Measurements from ENCODE around the gene PBXIP1. TPM values are rescaled to one million over a fixed set of nuclear protein-coding genes. Genes with fewer than 3 reads are reported as not detected.

Gene PBXIP1
- total RNA-seq, 1 donor from 2014 or later: 70.0 TPM

DNA sequence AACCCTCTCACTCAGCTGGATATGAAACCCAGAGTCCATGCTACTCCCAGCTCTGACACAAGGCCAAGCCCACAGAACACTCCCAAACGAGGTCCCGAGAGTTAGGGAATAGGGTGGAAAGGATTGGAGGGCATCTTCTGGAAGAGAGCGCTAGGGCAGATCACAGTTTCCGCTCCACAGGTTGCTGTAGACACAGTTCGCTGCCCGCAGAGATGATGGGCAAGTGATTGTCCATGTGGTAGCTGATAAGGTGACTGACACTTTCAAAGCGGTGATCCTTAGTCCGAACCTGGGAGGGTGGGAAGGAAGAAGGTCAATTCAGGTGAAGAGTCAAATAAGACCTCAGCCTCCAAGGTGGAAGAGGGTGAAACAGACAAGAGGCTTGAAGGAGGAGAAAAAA is 7.7 kb upstream of the PBXIP1 start:
- DNase-seq (ENCODE audit: low spot score in 2 of 2): no peak
- TF ChIP-seq, protein P1, sequence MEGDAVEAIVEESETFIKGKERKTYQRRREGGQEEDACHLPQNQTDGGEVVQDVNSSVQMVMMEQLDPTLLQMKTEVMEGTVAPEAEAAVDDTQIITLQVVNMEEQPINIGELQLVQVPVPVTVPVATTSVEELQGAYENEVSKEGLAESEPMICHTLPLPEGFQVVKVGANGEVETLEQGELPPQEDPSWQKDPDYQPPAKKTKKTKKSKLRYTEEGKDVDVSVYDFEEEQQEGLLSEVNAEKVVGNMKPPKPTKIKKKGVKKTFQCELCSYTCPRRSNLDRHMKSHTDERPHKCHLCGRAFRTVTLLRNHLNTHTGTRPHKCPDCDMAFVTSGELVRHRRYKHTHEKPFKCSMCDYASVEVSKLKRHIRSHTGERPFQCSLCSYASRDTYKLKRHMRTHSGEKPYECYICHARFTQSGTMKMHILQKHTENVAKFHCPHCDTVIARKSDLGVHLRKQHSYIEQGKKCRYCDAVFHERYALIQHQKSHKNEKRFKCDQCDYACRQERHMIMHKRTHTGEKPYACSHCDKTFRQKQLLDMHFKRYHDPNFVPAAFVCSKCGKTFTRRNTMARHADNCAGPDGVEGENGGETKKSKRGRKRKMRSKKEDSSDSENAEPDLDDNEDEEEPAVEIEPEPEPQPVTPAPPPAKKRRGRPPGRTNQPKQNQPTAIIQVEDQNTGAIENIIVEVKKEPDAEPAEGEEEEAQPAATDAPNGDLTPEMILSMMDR (IDR thresholded peaks at IDR 0.05): no peak
- Histone ChIP-seq H3K9me3 (no peaks in the 10 kb centered on the region), H3K27ac (no peak overlapping the region), H3K4me1 (peaks cover 3 to 19% of the 10 kb centered on the region in 2 donors), H3K27me3 (no peaks in the 10 kb centered on the region), H3K36me3 (peaks cover 49 to 72% of the 10 kb centered on the region in 2 donors), H3K4me3 (no peak overlapping the region)
- intact Hi-C loops (cut with DNase I): no loop called here

DNA sequence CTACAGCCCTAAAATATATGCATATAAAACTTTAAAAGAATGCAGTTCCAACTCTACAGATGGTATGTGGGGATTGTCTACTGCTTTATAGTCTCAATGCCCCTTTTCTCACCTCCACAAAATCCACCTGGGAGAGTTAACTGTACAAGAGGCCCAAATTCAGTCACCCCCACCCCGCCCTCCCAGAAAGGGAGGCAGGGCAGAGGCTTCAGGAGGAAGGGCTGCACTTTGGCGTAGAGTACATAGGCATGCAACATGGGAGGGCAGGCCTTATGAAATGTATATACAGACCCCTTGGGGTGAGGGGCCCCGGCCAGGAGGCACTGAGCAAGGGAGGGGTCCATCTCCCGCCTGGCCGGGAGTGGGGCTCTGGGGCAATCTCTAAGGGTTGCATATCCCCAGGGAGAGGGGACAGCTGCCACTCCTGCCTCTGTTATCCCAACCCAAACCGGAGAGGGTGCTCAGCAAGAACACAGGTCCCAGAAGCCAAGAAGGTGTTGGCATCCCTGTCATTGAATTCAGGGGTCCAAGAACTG is 7.0 kb upstream of the PBXIP1 start:
- Histone ChIP-seq H3K27ac (peak overlapping the region; percentile 95 to 97), H3K36me3 (peaks cover 48 to 72% of the 10 kb centered on the region in 2 donors), H3K4me1 (peaks cover 3 to 19% of the 10 kb centered on the region in 2 donors), H3K27me3 (no peaks in the 10 kb centered on the region), H3K4me3 (peak overlapping the region; percentile 97), H3K9me3 (no peaks in the 10 kb centered on the region)
- no peak for DNase-seq (ENCODE audit: low spot score in 2 of 2)
- intact Hi-C loops (cut with DNase I): loop anchor here (1.0 kb wide), 1 partner anchor 7 kb away; the partner anchor contains the start of gene SHC1
- TF ChIP-seq, protein P1 (IDR thresholded peaks at IDR 0.05): no peak

DNA sequence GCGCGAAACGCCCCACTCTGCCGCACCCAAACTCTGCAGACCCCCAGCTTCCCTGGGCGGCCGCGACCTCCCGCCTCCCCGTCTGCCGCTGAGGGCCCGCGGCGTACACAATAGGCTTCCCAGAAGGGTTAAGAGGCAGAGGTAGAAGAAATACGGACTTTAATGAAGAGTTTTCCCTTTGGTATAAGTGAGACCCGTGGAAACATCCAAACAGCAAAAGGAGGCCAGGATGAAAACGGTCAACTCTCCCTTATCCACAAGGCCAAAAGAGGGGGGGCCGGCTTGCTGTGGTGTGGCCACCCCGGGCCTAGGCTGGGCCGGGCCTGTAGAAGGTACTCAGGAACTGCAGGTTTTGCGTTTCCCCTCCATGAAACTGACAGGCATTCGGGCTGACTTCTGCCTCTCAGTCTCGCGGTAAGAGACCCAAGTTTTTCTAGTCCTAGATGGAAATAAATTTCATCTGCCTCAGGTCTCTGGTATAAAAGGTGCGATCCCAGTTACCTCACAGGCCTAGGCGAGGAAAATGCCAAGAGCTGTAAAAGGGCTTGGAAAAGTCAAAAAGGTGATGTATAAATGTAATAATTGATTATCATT is 6.4 kb upstream of the PBXIP1 start:
- Histone ChIP-seq H3K9me3 (no peaks in the 10 kb centered on the region), H3K36me3 (peaks cover 42 to 66% of the 10 kb centered on the region in 2 donors)
- intact Hi-C loops (cut with DNase I): loop anchor here (1.0 kb wide), 1 partner anchor 8 kb away; the partner anchor contains the start of gene SHC1

DNA sequence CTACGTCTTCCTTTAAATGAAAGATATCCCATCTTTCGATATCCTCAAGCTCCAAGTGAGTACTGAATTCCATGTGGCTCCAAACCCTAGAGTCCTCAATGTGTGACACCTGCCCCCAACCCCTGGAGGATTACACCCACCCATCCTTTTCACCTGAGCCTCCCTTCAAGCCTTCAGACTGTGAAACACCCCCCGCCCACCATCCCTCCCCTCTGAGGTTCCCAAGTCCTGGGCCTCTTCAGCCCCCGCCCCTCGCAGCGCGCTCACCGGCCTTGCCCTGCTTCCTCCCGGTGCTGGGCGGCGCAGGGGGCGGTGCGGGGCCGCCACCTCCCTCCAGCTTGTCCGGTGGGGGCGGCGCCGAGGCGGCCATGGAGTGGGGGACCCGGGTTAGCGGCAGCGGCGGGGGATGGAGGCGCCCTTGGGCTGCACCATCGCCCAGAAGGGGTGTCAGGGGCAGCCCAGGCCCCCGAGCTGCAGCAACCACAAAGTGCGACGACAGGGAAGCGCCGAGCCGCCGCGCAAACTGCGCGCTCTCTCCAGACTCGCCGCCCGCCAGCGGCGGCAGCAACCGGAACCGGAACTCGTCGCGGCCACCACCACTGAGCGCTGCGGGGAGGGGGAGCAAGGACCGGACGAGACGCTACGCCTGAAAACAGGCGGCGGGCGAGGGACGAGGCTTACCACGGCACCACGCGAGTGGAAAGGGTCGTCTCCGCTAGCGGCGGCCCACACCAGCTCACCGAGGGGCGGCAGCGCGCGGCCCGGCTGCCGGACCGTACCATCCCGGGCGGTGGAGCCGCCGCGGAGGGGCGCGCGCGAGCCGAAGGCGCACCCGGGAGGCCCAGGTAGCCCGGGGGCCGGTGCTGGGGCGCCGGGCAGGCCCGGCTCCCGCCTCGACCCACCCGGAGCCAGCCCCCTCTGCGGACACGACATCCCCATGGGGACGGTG is 5.6 kb upstream of the PBXIP1 start, which contains the start of gene PYGO2:
Gene PYGO2 (minus strand): TSS at position 576 of the 949 bp plus-strand sequence. CDS start 206 bp downstream, at position 370.
- Histone ChIP-seq H3K36me3 (peaks cover 37 to 58% of the 10 kb centered on the region in 2 donors), H3K4me1 (peaks cover 3 to 27% of the 10 kb centered on the region in 2 donors)
- TF ChIP-seq, protein P1 (IDR thresholded peaks at IDR 0.05): peak; percentile 45 to 95 (median 52)

More for the DNA sequence above, 6.4 kb upstream of the PBXIP1 start:
- no peaks in the 10 kb centered on the region for H3K27me3 ChIP-seq
- DNase-seq (ENCODE audit: low spot score in 2 of 2): no peak
- H3K4me3 ChIP-seq: peak overlapping the region; percentile 97
- peaks cover 3 to 21% of the 10 kb centered on the region in 2 donors for H3K4me1 ChIP-seq
- peak overlapping the region; percentile 95 to 97 for H3K27ac ChIP-seq
- TF ChIP-seq, protein P1 (IDR thresholded peaks at IDR 0.05): no peak

DNA sequence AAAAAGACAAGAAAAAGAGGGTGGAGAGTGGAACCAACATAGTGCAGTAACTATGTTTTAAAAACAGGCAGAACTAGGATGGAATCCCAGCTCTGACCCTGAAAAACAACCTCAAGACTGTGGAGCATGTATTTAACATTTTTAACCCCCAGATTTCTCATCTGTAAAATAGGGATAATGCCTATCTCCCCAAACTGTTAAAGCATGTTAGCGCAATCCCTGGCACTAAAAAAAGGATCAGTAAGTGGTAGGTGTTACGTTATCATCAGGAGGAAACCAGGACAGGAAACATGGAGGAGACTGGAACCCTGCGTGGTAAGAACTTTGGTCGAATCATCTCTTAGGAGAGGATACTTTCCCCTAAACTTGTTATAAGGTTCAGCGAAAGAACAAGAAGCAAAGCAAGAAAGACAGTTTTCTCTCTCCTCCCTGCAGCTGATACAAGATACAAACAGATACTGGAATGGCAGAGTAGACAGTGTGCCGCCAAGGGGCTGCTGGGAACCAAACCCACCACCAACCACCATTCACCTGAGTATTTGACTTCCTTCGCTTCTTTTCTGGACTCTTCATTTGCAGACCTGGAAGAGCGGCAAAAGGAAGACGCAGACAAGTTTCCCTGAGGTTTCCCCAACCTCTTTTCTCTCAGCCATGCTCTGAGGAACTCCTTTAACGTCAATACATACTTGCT is 4.7 kb upstream of the PBXIP1 start:
- DNase-seq (ENCODE audit: low spot score in 2 of 2): no peak
- Histone ChIP-seq H3K27me3 (no peaks in the 10 kb centered on the region), H3K4me3 (peak overlapping the region; percentile 97), H3K27ac (peak overlapping the region; percentile 95 to 97), H3K36me3 (peaks cover 28 to 49% of the 10 kb centered on the region in 2 donors), H3K4me1 (peaks cover 3 to 27% of the 10 kb centered on the region in 2 donors), H3K9me3 (no peaks in the 10 kb centered on the region)
- intact Hi-C loops (cut with DNase I): loop anchor here (1.0 to 2.0 kb wide), 3 partner anchors 22 to 57 kb away; partner anchors contain the start of gene FLAD1
- TF ChIP-seq, protein P1 (IDR thresholded peaks at IDR 0.05): no peak

More for the DNA sequence above, 5.6 kb upstream of the PBXIP1 start, which contains the start of gene PYGO2:
- no peaks in the 10 kb centered on the region for H3K9me3 ChIP-seq
- peak; percentile 41 to 90 for DNase-seq (ENCODE audit: low spot score in 2 of 2)
- peak within 1 kb of the TSS; percentile 95 to 97 for H3K27ac ChIP-seq
- intact Hi-C loops (cut with DNase I): loop anchor here (1.0 to 2.0 kb wide), 4 partner anchors 9 to 56 kb away; partner anchors contain the start of genes FLAD1 and SHC1
- H3K27me3 ChIP-seq: no peaks in the 10 kb centered on the region
- H3K4me3 ChIP-seq: peak within 1 kb of the TSS; percentile 97
